IMR-90 (cell line): ENCODE data around the gene SNRNP200. TPM values are rescaled to one million over a fixed set of nuclear protein-coding genes. Genes with fewer than 3 reads are reported as not detected.

Source experiments
- ATAC-seq: fragments of 200-7000 bp; cut with Tn5 transposase; 2 replicates; pipeline ENCODE4 v1.9.1; 2020; ENCODE audit warnings: low read depth, mild to moderate bottlenecking, moderate library complexity
- BruUV-seq: library from RNA; stranded (reverse); fragments of 400-500 nt; replicated peaks from 2 replicates; lab custom pipeline; 2021; lab: Mats Ljungman, UMichigan
- CTCF ChIA-PET: fragments of 300-600 bp; formaldehyde crosslinking; extraction: SDS; loops from one replicate; lab custom pipeline; 2021; ENCODE audit warnings: antibody characterized with exemption; lab: Yijun Ruan, JAX
- POLR2A ChIA-PET: fragments of 300-600 bp; sonication (Branson Sonifier 250); formaldehyde crosslinking; loops from one replicate; lab custom pipeline; 2022; ENCODE audit warnings: antibody characterized with exemption; ENCODE audit not compliant: unreplicated experiment; lab: Charles Lee
- DNase-seq: peaks from one replicate; pipeline ENCODE4 v3.0.0; 2013
- H2AFZ ChIP-seq: replicated peaks from 2 replicates; pipeline ENCODE3; 2013; ENCODE audit warnings: low read length, mild to moderate bottlenecking; ENCODE audit not compliant: poor library complexity
- H2AK5ac ChIP-seq: 2 replicates; pipeline ENCODE4 v1.6.1; 2013; ENCODE audit warnings: low read depth, low read length, inconsistent platforms
- H2AK9ac ChIP-seq: replicated peaks from 2 replicates; pipeline ENCODE3; 2013; ENCODE audit warnings: mild to moderate bottlenecking, low read depth, low read length, moderate library complexity; ENCODE audit not compliant: poor library complexity
- H2BK120ac ChIP-seq: 2 replicates; pipeline ENCODE4 v1.6.1; 2013; ENCODE audit warnings: low read depth, low read length, inconsistent platforms
- H2BK15ac ChIP-seq: 3 replicates; pipeline ENCODE4 v1.6.1; 2013; ENCODE audit warnings: low read depth, low read length, inconsistent platforms
- H2BK20ac ChIP-seq: 2 replicates; pipeline ENCODE4 v1.6.1; 2013; ENCODE audit warnings: low read depth, mild to moderate bottlenecking, inconsistent platforms, low read length, moderate library complexity
- H2BK5ac ChIP-seq: 2 replicates; pipeline ENCODE4 v1.6.1; 2013; ENCODE audit warnings: mild to moderate bottlenecking, low read depth, low read length, inconsistent platforms; ENCODE audit not compliant: poor library complexity, severe bottlenecking
- H3K14ac ChIP-seq: replicated peaks from 2 replicates; pipeline ENCODE4 v1.6.1; 2013; ENCODE audit warnings: low read depth, low read length, inconsistent platforms
- H3K18ac ChIP-seq: 2 replicates; pipeline ENCODE4 v1.6.1; 2013; ENCODE audit warnings: low read depth, low read length, control low read depth
- H3K23ac ChIP-seq: 2 replicates; pipeline ENCODE4 v1.6.1; 2013; ENCODE audit warnings: low read depth, low read length, inconsistent platforms
- H3K27ac ChIP-seq: 2 replicates; pipeline ENCODE4 v1.5.1; 2013; ENCODE audit warnings: mild to moderate bottlenecking, control low read depth, low read length; ENCODE audit not compliant: insufficient read depth
- H3K27me3 ChIP-seq: 2 replicates; pipeline ENCODE4 v1.6.1; 2013; ENCODE audit warnings: low read length; ENCODE audit not compliant: control insufficient read depth, insufficient read depth
- H3K36me3 ChIP-seq: 2 replicates; pipeline ENCODE4 v1.6.1; 2013; ENCODE audit warnings: low read length, mixed read lengths; ENCODE audit not compliant: control insufficient read depth, insufficient read depth
- H3K4ac ChIP-seq: 2 replicates; pipeline ENCODE4 v1.6.1; 2013; ENCODE audit warnings: low read depth, low read length, inconsistent platforms
- H3K4me1 ChIP-seq: 2 replicates; pipeline ENCODE4 v1.6.1; 2013; ENCODE audit warnings: low read length, mixed read lengths; ENCODE audit not compliant: control insufficient read depth, insufficient read depth
- H3K4me2 ChIP-seq: 2 replicates; pipeline ENCODE4 v1.6.1; 2013; ENCODE audit warnings: low read depth, mild to moderate bottlenecking, control low read depth, low read length, moderate library complexity
- H3K4me3 ChIP-seq: 2 replicates; pipeline ENCODE4 v1.5.1; 2013; ENCODE audit warnings: low read depth, mild to moderate bottlenecking, control low read depth, low read length, moderate library complexity; ENCODE audit not compliant: insufficient read depth
- H3K56ac ChIP-seq: 2 replicates; pipeline ENCODE4 v1.6.1; 2013; ENCODE audit warnings: low read length, inconsistent platforms; ENCODE audit not compliant: insufficient read depth; ENCODE audit errors: extremely low read depth
- H3K79me1 ChIP-seq, 2 experiments: 2 replicates each; pipeline ENCODE4 v1.6.1; 2013; ENCODE audit warnings: low read length in 2 of 2, inconsistent platforms in 1 of 2, low read depth in 1 of 2
- H3K9ac ChIP-seq: 2 replicates; pipeline ENCODE4 v1.6.1; 2013; ENCODE audit warnings: low read depth, low read length, control low read depth
- H3K9me1 ChIP-seq: 2 replicates; pipeline ENCODE4 v1.6.1; 2013; ENCODE audit warnings: low read length, inconsistent platforms; ENCODE audit not compliant: insufficient read depth
- H3K9me3 ChIP-seq: 2 replicates; pipeline ENCODE4 v1.6.1; 2013; ENCODE audit warnings: low read length; ENCODE audit not compliant: control insufficient read depth, insufficient read depth
- H4K20me1 ChIP-seq: 2 replicates; pipeline ENCODE4 v1.6.1; 2013; ENCODE audit warnings: low read length, inconsistent platforms; ENCODE audit not compliant: insufficient read depth
- H4K5ac ChIP-seq: 2 replicates; pipeline ENCODE4 v1.6.1; 2013; ENCODE audit warnings: mild to moderate bottlenecking, low read depth, low read length, control low read depth
- H4K8ac ChIP-seq, 2 experiments: 2 replicates each; pipeline ENCODE4 v1.6.1; 2013; ENCODE audit warnings: low read depth in 2 of 2, low read length in 2 of 2, control low read depth in 1 of 2, inconsistent platforms in 1 of 2
- H4K91ac ChIP-seq: 2 replicates; pipeline ENCODE4 v1.6.1; 2013; ENCODE audit warnings: low read depth, low read length, inconsistent platforms; ENCODE audit not compliant: insufficient read depth
- BHLHE40 ChIP-seq: fragments of 150-350 bp; IDR thresholded peaks from 2 replicates; pipeline ENCODE4 v1.6.1; 2016; ENCODE audit warnings: mild to moderate bottlenecking, low read depth, low read length
- CEBPB ChIP-seq: IDR thresholded peaks from 2 replicates; pipeline ENCODE4 v1.6.1; 2012; ENCODE audit warnings: low read depth, low read length, improper control_type of control experiment
- CHD1 ChIP-seq: IDR thresholded peaks from 2 replicates; pipeline ENCODE4 v1.6.1; 2012; ENCODE audit warnings: low read depth, low read length, improper control_type of control experiment
- CTCF ChIP-seq: conservative IDR thresholded peaks from 2 replicates; pipeline ENCODE4 v1.5.1; 2012; ENCODE audit warnings: mild to moderate bottlenecking, low read depth, low read length, improper control_type of control experiment
- ELK1 ChIP-seq: fragments of 150-350 bp; IDR thresholded peaks from 2 replicates; pipeline ENCODE4 v1.6.1; 2016; ENCODE audit warnings: low read depth, mild to moderate bottlenecking, low read length, moderate library complexity, borderline replicate concordance
- FOS ChIP-seq: fragments of 150-350 bp; IDR thresholded peaks from 2 replicates; pipeline ENCODE4 v1.6.1; 2016; ENCODE audit warnings: low read depth, low read length
- MAFK ChIP-seq: IDR thresholded peaks from 2 replicates; pipeline ENCODE4 v1.6.1; 2012; ENCODE audit warnings: low read depth, low read length, improper control_type of control experiment
- MAZ ChIP-seq: IDR thresholded peaks from 2 replicates; pipeline ENCODE4 v1.6.1; 2012; ENCODE audit warnings: low read depth, mild to moderate bottlenecking, low read length, improper control_type of control experiment, moderate library complexity, borderline replicate concordance
- POLR2A ChIP-seq: IDR thresholded peaks from 2 replicates; pipeline ENCODE4 v1.6.1; 2012; ENCODE audit warnings: mild to moderate bottlenecking, low read depth, low read length
- RAD21 ChIP-seq: IDR thresholded peaks from 2 replicates; pipeline ENCODE4 v1.6.1; 2012; ENCODE audit warnings: low read length, improper control_type of control experiment
- RFX5 ChIP-seq: IDR thresholded peaks from 2 replicates; pipeline ENCODE4 v1.8.0; 2012; ENCODE audit warnings: low read depth, mild to moderate bottlenecking, low read length, moderate library complexity
- SMC3 ChIP-seq: fragments of 150-350 bp; IDR thresholded peaks from 2 replicates; pipeline ENCODE4 v1.6.1; 2016; ENCODE audit warnings: low read depth, mild to moderate bottlenecking, antibody characterized with exemption, low read length, moderate library complexity
- USF2 ChIP-seq: fragments of 150-350 bp; IDR thresholded peaks from 2 replicates; pipeline ENCODE4 v1.6.1; 2017; ENCODE audit warnings: mild to moderate bottlenecking, antibody characterized with exemption, low read length, low read depth
- whole genome bisulfite sequencing, 2 experiments: methylation state at CpG; one replicate each; pipeline versions ENCODE4 v1.1.5 to v1.1.7; 2013; ENCODE audit warnings: missing lambda C conversion rate in 2 of 2; ENCODE audit not compliant: insufficient read length in 1 of 2; ENCODE audit errors: extremely low coverage in 2 of 2; 5-methylcytosine and 5-hydroxymethylcytosine counted together
- dilution Hi-C: fragments of 300-500 bp; cut with HindIII; formaldehyde crosslinking; loops from one replicate; pipeline ENCODE4 v1.14.3; 2018; ENCODE audit warnings: low sequenced_read_pairs; ENCODE audit not compliant: unreplicated experiment
- in situ Hi-C: fragments of 300-500 bp; cut with MboI; formaldehyde crosslinking; loops from 3 replicates; pipeline ENCODE4 v1.14.3; 2019; ENCODE audit warnings: low sequenced_read_pairs, inconsistent platforms, mixed read lengths
- intact Hi-C: fragments of 100-400 bp; cut with micrococcal nuclease; formaldehyde crosslinking; loops from 2 replicates; pipeline ENCODE4 v1.10.0; 2022
- polyA plus RNA-seq, 3 experiments: library from polyadenylated mRNA; depleted of rRNA; stranded (reverse); fragments of >200 nt; gene quantifications; 2 replicates each; pipeline ENCODE4 v1.2.3, GENCODE V29; 2012; ENCODE audit warnings: low replicate concordance in 1 of 3
- total RNA-seq: library from RNA; depleted of rRNA; stranded (reverse); fragments of >200 nt; gene quantifications from 2 replicates; pipeline ENCODE4 v1.2.3, GENCODE V29; 2012

Gene SNRNP200
- total and polyA plus RNA-seq, 2 of the 4 experiments (the other 2 are of a cell fraction): 44.1 to 108 TPM

GRCh38 chr2:96265840-96266679 lies 39.3 kb downstream of the SNRNP200 start, which contains the start of the genes CIAO1 and TMEM127:
Gene CIAO1 (plus strand): TSS chr2:96266225. CDS start chr2:96266351, 126 bp downstream.
Gene TMEM127 (minus strand): TSS chr2:96265997. CDS start chr2:96265381, 616 bp downstream.
- Histone ChIP-seq H2BK120ac (0 out of 2 replicates have a peak within 1 kb of the TSS, but pooled peaks have one; percentile 12), H2BK5ac (peak within 1 kb of the TSS; percentile 67), H2AFZ (peak within 1 kb of the TSS; percentile 98), H3K4me1 (peaks cover 5% of the 10 kb centered on the region), H4K20me1 (peaks cover 36% of the 10 kb centered on the region), H3K56ac (peak within 1 kb of the TSS; percentile 76), H3K23ac (peak within 1 kb of the TSS; percentile 74), H2AK5ac (peak within 1 kb of the TSS; percentile 37; the same call in 1 of the 2 replicates), H3K79me1 (peaks cover 32 to 68% of the 10 kb centered on the region in 2 experiments), H3K14ac (peak within 1 kb of the TSS; percentile 83), H3K4ac (peak within 1 kb of the TSS; percentile 72), H4K91ac (peak within 1 kb of the TSS; percentile 39; the same call in 1 of the 2 replicates), H3K9me3 (no peaks in the 10 kb centered on the region), H3K9ac (peak within 1 kb of the TSS; percentile 93), H3K18ac (no peak within 1 kb of the TSS), H3K9me1 (peaks cover 16% of the 10 kb centered on the region), H2BK15ac (no peak within 1 kb of the TSS), H3K36me3 (peaks cover 19% of the 10 kb centered on the region), H4K8ac (peak within 1 kb of the TSS; percentile 14 to 88; a peak in 2 of 4 replicates), H3K27ac (peak within 1 kb of the TSS; percentile 82), H2BK20ac (no peak within 1 kb of the TSS), H2AK9ac (peak within 1 kb of the TSS; percentile 96), H3K27me3 (no peaks in the 10 kb centered on the region), H3K4me3 (peak within 1 kb of the TSS; percentile 84), H4K5ac (peak within 1 kb of the TSS; percentile 32; the same call in 1 of the 2 replicates), H3K4me2 (peak within 1 kb of the TSS; percentile 97)
- peak; percentile 98 for DNase-seq
- ATAC-seq: peak; percentile 97
- intact Hi-C loops: loop anchor here (1.0 to 5.0 kb wide), 3 partner anchors 58 to 274 kb away; partner anchors contain the start of genes ANKRD36C and STARD7
- in situ Hi-C loops: loop anchor here (10.0 to 25.0 kb wide), 2 partner anchors 131 to 254 kb away; partner anchors contain the start of gene ASTL
- ChIA-PET CTCF (interaction anchor here (0.8 to 1.1 kb wide), 4 partner anchors 10 to 127 kb away, joined by 3 to 6 read pairs (median 4); no protein-coding TSS in a partner anchor), POLR2A (no interaction called here)
- dilution Hi-C loops: no loop called here
- 0% methylated on average over 42 of the region's 81 CpGs; no CpG with 5 or more reads in 1 of the 2 experiments for WGBS, 2 experiments
- no TSS peak for BruUV-seq
- no peak for TF ChIP-seq CHD1
- TF ChIP-seq FOS: no peak
- TF ChIP-seq CTCF: 0 out of 2 replicates have a peak, but pooled peaks have one; percentile 17
- no peak for TF ChIP-seq ELK1
- peak; percentile 84 for TF ChIP-seq POLR2A
- no peak; the same call in 1 of the 2 replicates for TF ChIP-seq USF2
- no peak for TF ChIP-seq CEBPB
- no peak; the same call in 1 of the 2 replicates for TF ChIP-seq RAD21
- TF ChIP-seq SMC3: peak; percentile 29; the same call in 1 of the 2 replicates
- no peak; the same call in 1 of the 2 replicates for TF ChIP-seq BHLHE40
- no peak for TF ChIP-seq MAFK
- no peak for TF ChIP-seq RFX5
- TF ChIP-seq MAZ: peak; percentile 93
